Activated naive CD8-positive, alpha-beta T cell treated with anti-CD3 and anti-CD28 coated beads for 36 hours (primary cell): ENCODE data around the gene CCT7. TPM values are rescaled to one million over a fixed set of nuclear protein-coding genes. Genes with fewer than 3 reads are reported as not detected.

ENCODE experiments used
- DNase-seq: peaks from one replicate; pipeline ENCODE4 v3.0.0; 2021
- H3K27ac Mint-ChIP-seq: one replicate; pipeline ENCODE4 v1.8.0; 2022; ENCODE audit warnings: mild to moderate bottlenecking, moderate library complexity, mixed read lengths
- H3K27me3 Mint-ChIP-seq: one replicate; pipeline ENCODE4 v1.8.0; 2022; ENCODE audit warnings: mild to moderate bottlenecking, mixed read lengths
- H3K36me3 Mint-ChIP-seq: one replicate; pipeline ENCODE4 v1.8.0; 2021; ENCODE audit warnings: mild to moderate bottlenecking, mixed read lengths
- H3K4me1 Mint-ChIP-seq: one replicate; pipeline ENCODE4 v1.8.0; 2021; ENCODE audit warnings: mixed read lengths
- H3K4me3 Mint-ChIP-seq: one replicate; pipeline ENCODE4 v1.8.0; 2022; ENCODE audit warnings: mild to moderate bottlenecking, moderate library complexity, mixed read lengths
- H3K9me3 Mint-ChIP-seq: one replicate; pipeline ENCODE4 v1.8.0; 2022; ENCODE audit warnings: mixed read lengths
- total RNA-seq, 2 experiments: library from RNA; stranded (reverse); gene quantifications; one replicate each; pipeline ENCODE4 v1.2.3, GENCODE V29; 2021

CCT7 gene
- total RNA-seq, 2 experiments from 2014 or later: 719 to 732 TPM

- peaks cover 17% of the 10 kb centered on the region for H3K4me1 Mint-ChIP-seq
Observed at GRCh38 chr2:73265298-73266060, 31.4 kb downstream of the CCT7 start.

GRCh38 chr2:73266061-73266901 lies 32.2 kb downstream of the CCT7 start:
- Mint-ChIP-seq H3K27ac (no peak overlapping the region), H3K27me3 (no peaks in the 10 kb centered on the region), H3K4me1 (peaks cover 17% of the 10 kb centered on the region), H3K36me3 (peaks cover 30% of the 10 kb centered on the region), H3K4me3 (no peak overlapping the region), H3K9me3 (no peaks in the 10 kb centered on the region)
- no peak for DNase-seq

More at GRCh38 chr2:73265298-73266060, 31.4 kb downstream of the CCT7 start:
- DNase-seq: no peak
- Mint-ChIP-seq H3K4me3 (no peak overlapping the region), H3K27ac (no peak overlapping the region), H3K36me3 (peaks cover 26% of the 10 kb centered on the region), H3K27me3 (no peaks in the 10 kb centered on the region), H3K9me3 (no peaks in the 10 kb centered on the region)

- no peak overlapping the region for H3K4me3 Mint-ChIP-seq
- DNase-seq: no peak
- no peak overlapping the region for H3K27ac Mint-ChIP-seq
- no peaks in the 10 kb centered on the region for H3K27me3 Mint-ChIP-seq
- peaks cover 17% of the 10 kb centered on the region for H3K4me1 Mint-ChIP-seq
- no peaks in the 10 kb centered on the region for H3K9me3 Mint-ChIP-seq
- peaks cover 30% of the 10 kb centered on the region for H3K36me3 Mint-ChIP-seq
Observed at GRCh38 chr2:73267008-73267407, 32.9 kb downstream of the CCT7 start.

GRCh38 chr2:73268366-73268829 lies 34.3 kb downstream of the CCT7 start:
- Mint-ChIP-seq H3K4me3 (peak overlapping the region; percentile 38), H3K4me1 (peaks cover 17% of the 10 kb centered on the region), H3K9me3 (no peaks in the 10 kb centered on the region), H3K27me3 (no peaks in the 10 kb centered on the region), H3K36me3 (peaks cover 30% of the 10 kb centered on the region), H3K27ac (peak overlapping the region; percentile 0)
- no peak for DNase-seq

GRCh38 chr2:73268830-73269685 lies 35.0 kb downstream of the CCT7 start:
- H3K4me3 Mint-ChIP-seq: peak overlapping the region; percentile 25
- no peaks in the 10 kb centered on the region for H3K9me3 Mint-ChIP-seq
- no peak overlapping the region for H3K27ac Mint-ChIP-seq
- peaks cover 32% of the 10 kb centered on the region for H3K36me3 Mint-ChIP-seq
- H3K4me1 Mint-ChIP-seq: peaks cover 17% of the 10 kb centered on the region
- H3K27me3 Mint-ChIP-seq: no peaks in the 10 kb centered on the region
- DNase-seq: peak; percentile 73

- Mint-ChIP-seq H3K4me1 (peaks cover 17% of the 10 kb centered on the region), H3K4me3 (peak overlapping the region; percentile 60), H3K9me3 (no peaks in the 10 kb centered on the region), H3K27ac (no peak overlapping the region), H3K27me3 (no peaks in the 10 kb centered on the region), H3K36me3 (peaks cover 30% of the 10 kb centered on the region)
- no peak for DNase-seq
Observed at GRCh38 chr2:73269686-73270465, 35.8 kb downstream of the CCT7 start.

GRCh38 chr2:73272270-73272669 lies 38.2 kb downstream of the CCT7 start:
- no peak for DNase-seq
- H3K4me1 Mint-ChIP-seq: peaks cover 13% of the 10 kb centered on the region
- no peaks in the 10 kb centered on the region for H3K27me3 Mint-ChIP-seq
- H3K27ac Mint-ChIP-seq: no peak overlapping the region
- H3K36me3 Mint-ChIP-seq: peaks cover 32% of the 10 kb centered on the region
- no peaks in the 10 kb centered on the region for H3K9me3 Mint-ChIP-seq
- H3K4me3 Mint-ChIP-seq: no peak overlapping the region

GRCh38 chr2:73279852-73280251 lies 45.7 kb downstream of the CCT7 start:
- no peaks in the 10 kb centered on the region for H3K27me3 Mint-ChIP-seq
- DNase-seq: no peak
- peaks cover 18% of the 10 kb centered on the region for H3K4me1 Mint-ChIP-seq
- H3K4me3 Mint-ChIP-seq: no peak overlapping the region
- H3K9me3 Mint-ChIP-seq: no peaks in the 10 kb centered on the region
- H3K27ac Mint-ChIP-seq: no peak overlapping the region
- H3K36me3 Mint-ChIP-seq: peaks cover 42% of the 10 kb centered on the region

- Mint-ChIP-seq H3K27me3 (no peaks in the 10 kb centered on the region), H3K4me3 (no peak overlapping the region), H3K36me3 (peaks cover 40% of the 10 kb centered on the region), H3K27ac (no peak overlapping the region), H3K9me3 (no peaks in the 10 kb centered on the region), H3K4me1 (peaks cover 25% of the 10 kb centered on the region)
- DNase-seq: no peak
Observed at GRCh38 chr2:73281244-73281643, 47.1 kb downstream of the CCT7 start.

GRCh38 chr2:73282924-73283544 lies 48.9 kb downstream of the CCT7 start:
- H3K9me3 Mint-ChIP-seq: no peaks in the 10 kb centered on the region
- peaks cover 2% of the 10 kb centered on the region for H3K27me3 Mint-ChIP-seq
- peaks cover 28% of the 10 kb centered on the region for H3K36me3 Mint-ChIP-seq
- peaks cover 25% of the 10 kb centered on the region for H3K4me1 Mint-ChIP-seq
- DNase-seq: no peak
- peak overlapping the region; percentile 86 for H3K4me3 Mint-ChIP-seq
- peak overlapping the region; percentile 83 for H3K27ac Mint-ChIP-seq

GRCh38 chr2:73283545-73284295 lies 49.6 kb downstream of the CCT7 start:
- Mint-ChIP-seq H3K36me3 (peaks cover 22% of the 10 kb centered on the region), H3K27me3 (peaks cover 9% of the 10 kb centered on the region), H3K9me3 (no peaks in the 10 kb centered on the region), H3K4me1 (peaks cover 25% of the 10 kb centered on the region), H3K4me3 (peak overlapping the region; percentile 86), H3K27ac (peak overlapping the region; percentile 83)
- peak; percentile 44 for DNase-seq

GRCh38 chr2:73284296-73285158 lies 50.4 kb downstream of the CCT7 start, which contains the start of gene FBXO41:
Gene FBXO41, minus strand, starts transcription at chr2:73284478. Its CDS starts 14,848 bp downstream, at chr2:73269630.
- no peaks in the 10 kb centered on the region for H3K9me3 Mint-ChIP-seq
- H3K27me3 Mint-ChIP-seq: peaks cover 15% of the 10 kb centered on the region
- peak; percentile 87 for DNase-seq
- H3K4me1 Mint-ChIP-seq: peaks cover 24% of the 10 kb centered on the region
- peaks cover 15% of the 10 kb centered on the region for H3K36me3 Mint-ChIP-seq
- H3K4me3 Mint-ChIP-seq: peak within 1 kb of the TSS; percentile 86
- peak within 1 kb of the TSS; percentile 86 for H3K27ac Mint-ChIP-seq
